HG03457 (cell line): Measurements from ENCODE around the gene TP53BP1.

Experiments used
- ATAC-seq: cut with Tn5 transposase; IDR thresholded peaks from one replicate; pipeline ENCODE4 v1.9.1; 2021; ENCODE audit warnings: moderate number of reproducible peaks; ENCODE audit not compliant: unreplicated experiment

The TP53BP1 gene

DNA sequence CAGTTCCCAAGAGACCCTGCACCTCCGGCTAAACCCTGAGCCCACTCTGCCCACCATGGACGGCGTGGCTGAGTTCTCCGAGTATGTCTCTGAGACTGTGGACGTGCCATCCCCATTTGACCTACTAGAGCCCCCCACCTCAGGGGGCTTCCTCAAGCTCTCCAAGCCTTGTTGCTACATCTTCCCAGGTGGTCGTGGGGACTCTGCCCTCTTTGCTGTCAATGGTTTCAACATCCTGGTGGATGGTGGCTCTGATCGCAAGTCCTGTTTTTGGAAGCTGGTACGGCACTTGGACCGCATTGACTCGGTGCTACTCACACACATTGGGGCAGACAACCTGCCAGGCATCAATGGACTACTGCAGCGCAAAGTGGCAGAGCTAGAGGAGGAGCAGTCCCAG lies 28.5 kb upstream of the TP53BP1 start:
- no peak for ATAC-seq

DNA sequence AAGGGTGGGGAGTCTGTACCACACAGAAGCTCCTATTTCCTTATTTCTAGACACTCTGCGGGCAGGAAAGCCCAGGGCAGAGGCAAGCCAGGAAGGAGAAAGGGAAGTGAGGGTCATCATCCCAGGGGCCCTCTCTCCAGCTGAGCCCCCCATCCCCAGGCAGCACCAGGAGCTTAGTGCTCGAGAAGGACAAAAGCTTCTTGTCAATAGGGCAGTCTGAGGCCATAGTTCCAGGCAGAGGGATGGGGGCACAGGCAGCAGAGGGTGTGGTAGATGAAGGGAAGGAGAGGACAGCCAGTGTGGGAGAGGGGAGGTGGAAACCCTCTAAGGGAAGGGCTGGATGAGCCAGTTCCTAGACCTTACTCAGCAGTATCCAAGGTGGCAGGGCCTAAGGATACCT lies 27.2 kb upstream of the TP53BP1 start:
- no peak for ATAC-seq

DNA sequence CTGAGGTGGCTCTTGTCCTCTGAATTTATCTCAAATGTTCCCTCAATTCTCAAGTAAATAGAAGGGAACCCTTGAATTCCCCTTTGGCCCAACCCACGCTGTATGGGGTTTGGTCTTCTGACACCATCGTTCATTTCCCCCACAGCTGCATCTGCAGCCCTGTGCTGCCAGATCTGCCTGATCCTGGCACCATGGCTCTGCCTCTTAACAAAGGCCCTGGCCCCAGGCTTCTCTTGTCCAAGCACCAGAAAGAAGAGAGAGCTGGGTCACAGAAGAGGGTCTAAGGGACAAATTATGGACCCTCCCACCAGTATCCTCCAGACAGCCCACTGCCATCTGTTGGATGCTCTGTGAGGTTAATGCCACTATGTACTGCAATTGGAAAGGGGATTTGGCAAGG lies 26.2 kb upstream of the TP53BP1 start:
- no peak for ATAC-seq

DNA sequence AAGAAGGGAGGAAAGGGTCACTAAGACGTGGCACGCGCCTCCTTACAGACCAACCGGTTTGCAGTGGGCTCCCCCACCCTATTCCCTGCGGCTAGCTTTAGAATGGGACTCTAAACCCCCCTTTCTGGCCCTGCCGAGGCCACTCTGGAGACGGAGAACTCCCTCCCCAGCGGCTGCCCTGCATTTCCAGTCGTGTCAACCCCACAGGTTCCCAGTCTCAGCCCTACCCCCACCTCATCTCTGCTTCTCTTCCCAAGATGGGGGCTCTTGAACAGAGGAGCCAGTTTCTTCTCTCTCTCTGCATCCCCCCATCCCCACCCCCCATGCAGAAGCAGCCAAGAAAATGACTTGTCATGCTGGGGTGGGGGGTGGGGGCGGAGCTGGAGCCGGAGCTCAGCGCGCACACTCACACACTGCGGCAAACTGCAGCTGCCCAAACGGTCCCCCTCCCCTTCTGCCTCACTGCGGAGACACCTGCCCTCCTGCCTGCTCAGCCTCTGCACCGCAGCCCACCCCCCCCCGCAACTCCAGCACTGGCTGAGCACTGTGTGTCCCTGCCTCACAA lies 25.3 kb upstream of the TP53BP1 start:
- no peak for ATAC-seq

DNA sequence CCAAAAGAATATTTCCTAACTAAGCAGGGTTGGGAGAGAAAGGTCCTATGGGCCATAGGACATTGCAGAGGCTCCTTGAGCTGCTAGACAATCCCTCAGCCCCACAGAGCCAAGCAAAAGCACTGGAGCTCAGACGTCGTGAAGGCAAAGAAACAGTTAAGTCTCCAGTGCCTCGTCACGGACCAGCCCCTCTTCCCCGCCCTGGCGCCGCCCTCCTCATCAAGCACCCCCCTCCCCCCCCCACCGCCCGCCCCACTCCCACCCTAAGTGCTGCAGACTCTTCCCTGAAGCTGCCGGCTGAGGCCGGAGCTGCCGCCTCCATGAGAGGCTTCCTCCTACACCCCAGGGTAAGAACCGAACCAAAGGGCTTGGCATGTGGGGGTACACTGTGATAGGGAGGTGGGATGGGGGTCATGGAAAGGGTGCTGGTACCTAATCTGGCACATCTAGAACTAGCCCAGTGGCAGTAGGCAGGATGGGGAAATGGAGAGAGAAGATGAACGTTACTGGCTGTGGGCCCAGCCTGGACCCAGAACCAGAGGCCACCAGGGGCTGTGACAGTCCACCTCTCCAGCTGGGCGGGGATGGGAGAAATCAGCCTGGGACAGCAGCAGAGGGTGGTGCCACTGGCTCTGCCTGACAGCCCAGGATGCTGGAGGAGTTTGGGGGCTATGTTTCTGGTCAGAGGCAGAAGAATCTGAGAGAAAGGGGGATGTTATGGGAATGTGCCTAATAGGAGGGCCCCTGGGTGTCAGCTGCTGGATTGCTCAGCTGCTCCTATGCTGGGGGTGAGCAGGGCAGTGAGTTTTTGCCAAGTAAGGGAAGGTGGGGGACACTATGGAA lies 24.6 kb upstream of the TP53BP1 start, which contains the start of gene MAP1A:
TSS of gene MAP1A (plus strand) at position 255 of the 843 bp plus-strand sequence. CDS start 3,866 bp downstream, outside the sequence.
- ATAC-seq: no peak

DNA sequence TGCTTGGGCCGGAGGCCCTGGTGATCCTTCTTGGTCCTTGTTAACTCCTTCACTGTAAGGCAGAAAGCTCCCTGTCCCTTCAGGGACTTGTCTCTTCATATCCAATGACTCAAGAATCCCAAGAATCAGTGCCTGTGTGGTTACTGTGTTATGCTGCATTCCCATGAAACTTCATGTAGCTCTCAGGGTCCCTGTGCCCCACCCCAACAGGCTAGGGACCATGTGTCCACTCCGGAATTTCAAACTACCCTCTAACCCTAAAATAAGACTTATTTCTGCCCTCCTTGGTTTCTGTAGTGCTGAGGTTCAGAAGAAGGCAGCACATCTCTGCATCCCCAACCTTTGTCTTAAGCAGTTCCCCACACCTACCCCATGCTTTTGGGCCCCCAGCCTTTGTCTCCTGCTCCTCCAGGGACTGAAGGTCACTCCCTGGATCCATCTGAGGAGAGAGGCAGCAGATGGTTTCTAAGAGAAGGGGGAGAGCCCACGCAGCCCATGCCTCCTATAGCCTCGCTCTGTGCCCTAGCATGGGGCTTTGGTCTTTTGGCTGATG lies 23.9 kb upstream of the TP53BP1 start:
- ATAC-seq: no peak

DNA sequence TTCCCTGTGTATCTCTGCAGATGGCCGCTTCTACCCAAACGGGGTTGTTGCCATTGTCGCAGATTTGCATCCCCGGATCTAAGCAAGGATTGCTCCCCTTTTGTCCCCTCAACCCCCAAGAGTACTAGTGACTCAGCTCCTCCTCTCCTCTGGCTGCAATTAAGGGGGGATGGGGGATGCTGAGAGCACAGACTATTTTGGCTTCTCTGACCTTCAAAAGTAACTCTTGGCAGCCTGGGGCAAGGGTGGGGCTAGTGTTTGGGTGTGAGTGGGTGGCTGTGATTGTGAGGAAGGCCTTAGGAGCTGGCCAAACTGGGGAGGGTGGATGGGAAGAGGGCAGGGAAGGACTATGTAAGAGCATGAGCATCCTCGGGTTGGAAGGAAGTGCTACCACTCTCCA lies 23.2 kb upstream of the TP53BP1 start:
- ATAC-seq: no peak

DNA sequence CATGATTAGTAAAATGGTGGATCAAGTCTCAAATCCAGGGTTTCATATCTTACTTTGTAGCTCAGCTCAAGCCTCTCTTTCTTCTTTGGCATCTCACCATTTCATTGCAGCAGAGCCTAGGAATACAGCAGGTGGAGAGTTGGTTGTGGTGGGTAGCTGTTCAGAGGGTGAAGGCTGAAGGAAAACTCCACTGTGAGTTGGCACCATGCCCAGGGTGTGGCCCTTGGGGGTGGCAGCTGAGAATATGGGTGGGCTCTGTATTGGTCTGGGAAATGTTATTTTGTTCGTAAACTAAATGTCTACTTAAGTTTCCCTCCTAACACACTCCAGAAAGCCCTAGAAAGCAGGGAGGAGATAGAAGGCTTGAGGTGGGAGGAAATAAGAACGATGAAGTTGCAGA lies 22.8 kb upstream of the TP53BP1 start:
- ATAC-seq: no peak

DNA sequence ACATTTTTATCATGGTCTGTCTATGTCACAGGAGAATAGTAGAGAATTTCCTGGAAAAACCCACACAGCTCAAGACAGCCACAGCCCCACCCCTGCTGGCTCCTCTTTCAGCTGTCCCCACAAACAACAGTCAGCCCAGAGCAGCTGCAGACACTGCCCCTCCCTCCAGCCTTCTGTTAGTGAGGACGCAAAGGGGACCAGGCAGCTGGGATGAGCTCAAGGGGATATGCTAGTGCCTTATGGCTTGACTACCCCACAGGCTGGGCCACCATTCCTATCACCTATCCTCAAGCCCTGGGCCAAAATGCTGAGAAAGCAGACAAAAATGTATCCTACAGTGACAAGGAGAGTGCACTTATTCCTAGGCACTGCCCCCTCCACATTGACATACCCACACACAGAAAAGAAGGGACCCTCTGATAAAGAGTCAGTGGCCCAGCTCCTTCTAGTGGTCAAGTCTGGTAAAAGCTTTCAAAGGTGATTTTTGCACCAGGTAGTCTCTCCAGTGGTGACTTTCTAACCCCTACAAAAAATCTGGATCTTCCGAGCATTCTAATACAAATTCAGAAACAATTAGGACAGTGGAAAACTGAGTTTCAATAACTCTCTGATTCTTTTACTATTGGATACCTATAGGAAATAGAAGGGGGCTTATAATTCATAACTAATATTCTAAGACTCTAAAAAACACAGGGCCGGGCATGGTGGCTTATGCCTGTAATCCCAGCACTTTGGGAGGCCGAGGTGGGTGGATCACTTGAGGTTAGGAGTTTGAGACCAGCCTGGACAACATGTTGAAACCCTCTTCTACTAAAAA lies 21.5 kb upstream of the TP53BP1 start:
- no peak for ATAC-seq

DNA sequence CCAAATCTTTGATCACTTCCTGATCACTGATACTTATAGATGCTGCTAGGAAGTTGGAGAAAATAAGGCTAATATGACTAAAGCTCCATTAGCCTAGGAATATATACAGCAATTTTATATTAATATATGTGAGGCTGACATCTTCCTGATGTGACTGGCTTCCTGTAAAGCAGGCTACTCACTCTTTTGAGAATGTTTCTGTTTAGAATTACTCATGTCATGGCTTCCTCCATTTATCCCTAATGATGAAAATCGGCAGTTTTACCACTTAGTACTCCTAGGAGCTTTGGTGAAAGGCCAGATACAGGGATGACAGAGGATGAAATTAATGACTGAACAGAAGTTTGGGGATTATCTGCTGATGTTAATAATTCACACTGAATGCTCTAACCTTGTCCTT lies 20.6 kb upstream of the TP53BP1 start:
- no peak for ATAC-seq

DNA sequence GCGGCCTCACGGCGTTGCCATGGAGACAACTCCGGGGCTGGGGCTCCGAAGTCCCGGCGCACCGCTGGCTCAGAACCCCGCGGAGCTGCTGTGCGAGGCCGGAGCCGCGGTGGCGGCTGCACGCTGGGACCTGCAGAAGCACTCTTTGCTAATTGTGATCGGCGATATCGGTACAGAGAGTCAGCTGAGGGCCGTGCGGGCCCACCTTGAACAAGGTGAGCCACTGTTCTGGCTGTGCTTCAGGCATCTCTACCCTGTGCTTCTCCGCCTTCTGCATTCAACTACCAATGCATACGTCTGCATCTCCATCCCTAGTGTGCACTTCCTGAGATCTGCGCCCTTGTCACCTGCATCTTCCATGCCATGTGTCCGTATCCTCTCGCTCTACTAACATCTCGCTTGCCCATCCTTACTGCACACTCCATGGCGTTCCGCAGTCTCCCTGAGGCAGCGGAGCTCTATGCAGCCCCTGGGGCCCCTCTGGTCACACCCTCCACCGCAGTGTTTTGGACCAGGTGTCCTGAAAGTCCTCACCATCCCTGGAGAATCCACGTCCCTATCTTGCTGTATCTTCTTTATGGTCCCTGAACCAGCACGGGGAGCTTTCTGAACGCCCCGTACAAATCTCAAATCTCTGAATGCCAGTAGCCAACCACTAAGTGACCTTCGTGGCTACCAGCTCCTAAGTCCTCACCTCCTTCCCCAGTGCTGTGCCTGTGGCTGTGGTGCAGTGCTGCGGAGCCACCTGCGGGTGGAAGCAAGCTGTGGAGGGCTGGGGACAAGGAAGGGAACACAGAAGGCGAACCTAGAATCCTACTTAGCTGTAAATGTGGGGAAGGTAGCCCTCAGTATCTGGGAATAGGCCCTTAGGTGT lies 18.3 kb upstream of the TP53BP1 start:
- no peak for ATAC-seq

DNA sequence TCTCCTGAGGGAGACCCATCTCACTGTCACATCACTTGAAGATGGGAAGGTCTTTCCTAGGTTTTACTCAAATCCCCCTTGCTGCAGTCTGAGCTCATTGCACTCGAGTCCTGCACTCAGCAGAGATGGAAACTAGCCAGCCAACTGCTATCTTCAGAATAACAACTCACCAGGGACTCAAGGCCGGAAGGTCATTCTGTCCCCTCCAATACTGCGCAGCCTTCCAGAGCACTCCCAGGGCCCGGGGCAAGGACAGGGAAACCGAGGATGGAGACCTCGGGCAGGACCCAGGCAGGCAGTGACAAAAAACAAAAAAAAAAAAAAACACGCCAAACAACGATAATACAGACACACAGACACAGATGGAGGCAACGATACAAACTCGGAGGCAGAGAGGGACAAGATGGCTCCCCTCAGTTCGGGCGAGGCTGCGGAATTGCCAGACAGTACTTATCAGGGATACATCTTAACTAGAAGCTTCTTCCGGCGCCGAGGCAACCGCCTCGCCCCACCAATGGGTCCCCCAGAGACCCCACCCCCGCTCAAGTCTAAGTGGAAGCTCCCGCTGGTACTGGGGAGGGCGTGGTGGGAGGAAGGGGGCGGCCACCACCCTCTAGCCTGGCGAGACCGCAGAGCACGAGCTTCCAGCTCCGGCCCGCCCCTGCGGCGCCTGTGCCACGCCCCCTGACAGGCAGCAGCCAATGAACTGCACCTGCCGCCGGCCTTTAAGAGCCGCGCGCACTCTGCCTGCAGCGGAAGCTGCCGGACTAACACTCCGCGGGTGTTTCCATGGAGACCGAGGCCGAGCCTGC lies 17.4 kb upstream of the TP53BP1 start:
- peak; percentile 94 for ATAC-seq

DNA sequence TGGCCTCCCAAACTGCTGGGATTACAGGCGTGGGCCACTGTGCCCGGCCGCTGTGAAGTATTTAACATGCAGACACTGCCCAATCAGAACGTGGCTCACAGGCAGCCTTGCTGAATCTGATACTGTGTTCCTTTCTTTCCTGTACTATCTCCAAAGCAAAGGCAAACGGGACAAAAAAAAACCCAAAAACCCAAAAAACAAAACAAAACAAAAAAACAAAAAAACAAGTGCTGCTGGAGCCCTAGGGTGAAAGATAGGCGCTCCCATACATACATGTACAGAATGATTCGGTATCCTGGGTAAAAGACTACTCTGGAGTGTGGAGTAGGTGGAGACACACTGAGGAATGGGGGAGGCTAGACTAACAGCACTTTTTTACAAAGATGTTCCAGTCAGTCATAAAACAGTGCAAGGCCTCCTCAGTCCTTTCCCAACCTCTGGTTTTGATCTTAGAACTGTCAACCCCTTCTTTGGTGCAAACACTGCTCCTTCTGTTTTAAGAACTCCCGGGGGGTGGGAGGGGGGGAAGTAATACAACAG lies 16.8 kb upstream of the TP53BP1 start:
- no peak for ATAC-seq

DNA sequence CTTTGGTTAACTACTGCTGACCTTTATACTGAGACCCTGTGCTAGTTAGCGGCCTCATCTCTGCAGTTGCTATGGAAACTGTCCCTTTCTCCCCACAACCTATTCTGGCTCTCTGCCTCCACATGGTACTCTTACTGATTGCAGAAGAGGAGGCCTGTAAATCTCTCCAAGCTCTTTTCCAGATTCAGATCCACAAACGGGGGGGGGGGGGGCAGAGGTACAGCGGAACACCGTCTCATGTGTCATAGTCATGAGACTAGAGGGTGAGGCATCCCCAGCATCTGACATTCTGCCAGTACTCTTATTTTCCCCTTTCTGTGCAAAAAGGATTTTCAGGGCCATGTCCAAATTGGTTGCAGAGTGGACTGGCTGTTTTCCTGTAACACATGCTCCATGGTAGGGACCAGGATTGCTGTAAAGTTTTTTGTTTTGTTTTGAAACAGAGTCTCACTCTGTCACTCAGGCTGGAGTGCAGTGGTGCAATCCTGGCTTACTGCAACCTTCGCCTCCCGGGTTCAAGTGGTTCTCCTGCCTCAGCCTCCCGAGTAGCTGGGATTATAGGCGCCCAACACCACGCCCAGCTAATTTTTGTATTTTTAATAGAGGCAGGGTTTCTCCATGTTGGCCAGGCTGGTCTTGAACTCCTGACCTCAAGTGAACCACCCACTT lies 16.2 kb upstream of the TP53BP1 start:
- no peak for ATAC-seq

DNA sequence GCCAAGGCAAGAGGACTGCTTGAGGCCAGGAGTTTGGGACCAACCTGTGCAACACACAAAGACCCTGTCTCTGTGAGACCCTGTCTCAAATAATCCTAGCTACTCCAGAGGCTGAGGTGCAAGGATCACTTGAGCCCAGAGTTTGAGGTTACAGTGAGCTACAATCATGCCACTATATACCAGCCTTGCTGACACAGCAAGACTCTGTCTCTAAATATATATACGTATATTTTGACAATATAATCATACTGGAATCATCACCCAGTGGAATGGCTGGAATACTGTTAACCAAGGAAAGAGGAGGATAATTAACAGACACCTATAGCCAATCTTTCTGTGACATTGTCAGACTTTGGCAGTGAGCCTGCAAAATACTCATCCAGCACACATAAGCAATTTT lies 15.5 kb upstream of the TP53BP1 start:
- ATAC-seq: no peak

DNA sequence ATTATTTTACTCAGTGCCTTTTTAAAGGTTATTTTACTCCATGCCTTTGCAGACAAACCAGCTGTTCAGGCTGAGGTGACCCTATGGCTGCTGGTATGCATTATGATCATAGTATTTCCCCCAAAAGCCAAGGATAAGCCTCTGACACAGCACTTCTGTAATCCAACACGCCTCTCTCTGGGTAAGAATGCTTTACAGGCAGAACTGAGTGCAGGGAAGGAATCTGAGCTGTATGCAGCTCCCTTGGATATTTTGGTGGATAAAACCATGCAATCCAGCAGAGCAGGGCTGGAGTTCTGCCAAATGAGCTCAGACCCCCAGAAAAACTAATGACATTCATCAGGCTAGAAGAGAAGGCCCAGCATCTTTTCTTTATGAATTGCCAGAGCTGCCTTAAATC lies 12.8 kb upstream of the TP53BP1 start:
- no peak for ATAC-seq

DNA sequence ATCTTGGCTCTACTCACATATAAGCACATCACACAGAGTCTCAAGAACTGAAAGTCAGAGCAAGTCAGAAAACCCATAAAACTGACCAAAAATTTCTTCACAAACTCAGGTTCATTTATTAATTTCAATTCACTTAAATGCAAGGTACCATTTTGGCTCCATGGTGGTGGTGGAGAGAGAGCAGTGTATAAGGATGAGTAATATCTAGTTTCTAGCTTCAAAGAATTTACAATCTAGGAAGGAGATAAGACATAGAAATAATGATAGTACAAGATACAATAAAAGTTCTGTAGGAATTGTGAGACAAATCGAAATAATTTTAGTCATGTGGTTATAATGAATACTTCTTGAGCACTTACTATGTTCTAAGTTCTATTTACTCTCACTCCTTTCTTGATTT lies 6.7 kb upstream of the TP53BP1 start:
- ATAC-seq: no peak

DNA sequence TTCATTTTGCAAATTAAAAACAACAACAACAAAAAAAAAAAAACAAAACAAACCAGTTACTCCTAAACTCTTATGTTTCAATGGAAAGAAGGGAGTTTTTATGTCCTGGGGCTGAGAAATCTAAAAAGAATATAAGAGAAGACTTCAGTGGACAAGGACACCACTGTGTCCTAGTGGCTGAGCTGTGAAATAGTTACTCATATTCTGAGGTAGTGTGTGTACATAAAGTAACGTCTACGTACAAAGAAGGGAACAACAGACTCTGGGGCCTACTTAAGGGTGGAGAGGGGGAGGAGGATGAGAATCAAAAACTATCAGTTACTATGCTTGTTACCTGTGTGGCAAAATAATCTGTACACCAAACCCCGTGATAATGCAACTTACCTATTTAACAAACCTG lies 6.0 kb upstream of the TP53BP1 start:
- no peak for ATAC-seq
